Activated CD4-positive, alpha-beta T cell treated with anti-CD3 and anti-CD28 coated beads for 36 hours (primary cell): ENCODE measurements around the gene SPDYC. TPM values are rescaled to one million over a fixed set of nuclear protein-coding genes. Genes with fewer than 3 reads are reported as not detected.
A peak's percentile ranks its signal among the peaks of the same experiment; 100 is the strongest.
"Not testable (repeated sequence)": the region's sequence is repeated elsewhere in the genome, so short reads cannot be mapped to it uniquely, and the experiment has no call there.

ENCODE experiments used
- ATAC-seq: fragments of 200-7000 bp; cut with Tn5 transposase; one replicate; pipeline ENCODE4 v1.10.0; 2021; ENCODE audit warnings: mild to moderate bottlenecking, moderate library complexity
- CTCF ChIA-PET: fragments of 350-600 bp; sonication (Branson Sonifier 250); formaldehyde crosslinking; loops from one replicate; lab custom pipeline; 2021; ENCODE audit warnings: antibody characterized with exemption; lab: Charles Lee
- POLR2A ChIA-PET: fragments of 350-600 bp; sonication (Branson Sonifier 250); formaldehyde crosslinking; loops from one replicate; lab custom pipeline; 2021; ENCODE audit warnings: antibody characterized with exemption, inconsistent platforms; lab: Charles Lee
- DNase-seq: peaks from one replicate; pipeline ENCODE4 v3.0.0-alpha.2; 2020
- H3K27ac Mint-ChIP-seq: one replicate; pipeline ENCODE4 v1.8.0; 2021; ENCODE audit warnings: mixed read lengths
- H3K27me3 Mint-ChIP-seq: one replicate; pipeline ENCODE4 v1.8.0; 2021; ENCODE audit warnings: mixed read lengths
- H3K36me3 Mint-ChIP-seq: one replicate; pipeline ENCODE4 v1.8.0; 2021; ENCODE audit warnings: low read depth, mixed read lengths
- H3K4me1 Mint-ChIP-seq: one replicate; pipeline ENCODE4 v1.8.0; 2021; ENCODE audit warnings: mixed read lengths
- H3K4me3 Mint-ChIP-seq: one replicate; pipeline ENCODE4 v1.8.0; 2021; ENCODE audit warnings: mild to moderate bottlenecking, moderate library complexity, mixed read lengths
- H3K9me3 Mint-ChIP-seq: one replicate; pipeline ENCODE4 v1.8.0; 2021; ENCODE audit warnings: low read depth, mixed read lengths
- intact Hi-C, 2 experiments: fragments of 100-400 bp; cut with DNase I in 1 of 2; cut with micrococcal nuclease in 1 of 2; formaldehyde crosslinking; loops; one replicate each; pipeline versions ENCODE4 v1.14.2 to v1.15.1; 2022 to 2024; cut with DNase I, micrococcal nuclease
- total RNA-seq, 2 experiments: library from RNA; stranded (reverse); gene quantifications; one replicate each; pipeline ENCODE4 v1.2.3, GENCODE V29; 2021

SPDYC gene
- total RNA-seq, 2 experiments from 2014 or later = not detected

DNA sequence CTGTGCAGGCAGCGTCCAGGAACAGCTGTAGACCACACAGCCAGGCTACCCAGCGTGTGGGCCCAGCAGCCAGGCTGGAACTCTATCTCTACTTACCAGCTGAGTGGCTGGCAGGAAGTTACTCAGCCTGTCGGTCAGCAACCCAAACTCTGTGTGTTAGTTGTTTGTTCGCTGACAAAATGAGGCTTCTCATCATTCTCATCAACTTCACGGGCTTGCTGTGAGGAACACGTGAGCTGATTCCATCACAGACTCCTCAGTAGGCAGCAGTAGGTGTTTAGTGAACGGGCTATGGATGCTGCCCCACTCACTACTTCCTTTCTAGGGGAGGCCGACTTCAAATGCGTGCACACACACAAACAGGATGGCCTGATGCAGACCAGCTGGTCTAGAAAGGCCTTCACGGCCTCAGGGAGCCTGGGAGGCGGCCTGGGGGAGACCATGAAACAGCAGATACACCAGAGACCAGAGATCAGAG lies 830 bp upstream of the SPDYC start:
- Mint-ChIP-seq H3K36me3 (no peaks in the 10 kb centered on the region), H3K27me3 (no peaks in the 10 kb centered on the region), H3K4me3 (no peak overlapping the region), H3K27ac (peak overlapping the region; percentile 52), H3K4me1 (peaks cover 5% of the 10 kb centered on the region), H3K9me3 (no peaks in the 10 kb centered on the region)
- DNase-seq = no peak
- intact Hi-C loops = no loop called here
- ATAC-seq = peak; percentile 55
- ChIA-PET POLR2A (no interaction called here), CTCF (interaction anchor here (0.6 to 1.3 kb wide), 4 partner anchors 11 to 323 kb away, joined by 3 to 6 read pairs (median 4); partner anchors contain the start of gene POLA2)

DNA sequence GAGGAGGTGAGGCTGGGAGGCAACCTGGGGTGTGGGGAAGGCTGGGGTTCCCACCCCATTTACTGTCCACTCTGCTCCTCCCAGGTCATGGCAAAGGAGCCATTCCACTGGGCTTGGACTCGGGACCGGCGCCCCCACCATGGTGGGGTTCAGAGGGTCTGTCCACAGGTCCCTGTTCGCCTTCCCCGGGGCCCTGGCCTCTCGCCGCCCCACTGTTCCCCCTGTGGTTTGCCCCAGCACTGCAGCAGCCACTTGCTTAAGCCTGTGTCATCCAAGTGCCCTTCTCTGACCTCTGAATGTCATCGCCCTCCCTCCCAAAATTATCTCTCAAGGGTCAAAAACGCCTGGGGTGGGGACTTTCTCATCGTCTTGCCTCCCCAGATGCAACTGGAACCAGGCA lies 2.6 kb downstream of the SPDYC start:
- Mint-ChIP-seq H3K27ac (no peak overlapping the region), H3K36me3 (no peaks in the 10 kb centered on the region), H3K4me1 (peaks cover 5% of the 10 kb centered on the region), H3K27me3 (no peaks in the 10 kb centered on the region), H3K9me3 (no peaks in the 10 kb centered on the region), H3K4me3 (no peak overlapping the region)
- ATAC-seq (no peak), DNase-seq (no peak)
- intact Hi-C loops = no loop called here
- ChIA-PET POLR2A (no interaction called here), CTCF (interaction anchor here (0.5 to 1.1 kb wide), 3 partner anchors 25 to 208 kb away, joined by 3 read pairs; no protein-coding TSS in a partner anchor)

DNA sequence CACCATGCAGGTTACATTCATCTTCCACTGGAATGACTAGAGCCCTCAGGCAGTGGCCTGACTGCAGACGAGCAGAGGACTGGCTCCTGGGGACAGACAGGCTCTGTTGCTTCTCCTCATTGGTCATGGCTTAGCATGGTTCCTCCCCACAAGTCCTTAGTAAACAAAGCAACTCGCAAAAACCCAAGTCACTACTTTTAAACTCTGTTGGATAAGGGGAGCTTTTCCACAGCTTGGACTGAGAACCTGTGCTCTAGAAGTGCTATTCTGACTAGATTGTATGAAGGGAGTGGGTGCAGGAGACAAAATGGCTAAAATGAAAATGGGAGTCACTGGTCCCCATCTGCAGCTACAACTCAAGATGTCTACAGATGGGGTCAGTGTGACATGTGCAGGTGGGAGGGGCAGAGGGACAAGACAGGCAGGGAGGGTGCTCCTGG lies 4.6 kb downstream of the SPDYC start:
- H3K27me3 Mint-ChIP-seq, H3K4me1 Mint-ChIP-seq, H3K4me3 Mint-ChIP-seq, H3K36me3 Mint-ChIP-seq, H3K27ac Mint-ChIP-seq, DNase-seq, POLR2A ChIA-PET, intact Hi-C loops, H3K9me3 Mint-ChIP-seq, ATAC-seq: not testable (repeated sequence)
- CTCF ChIA-PET = interaction anchor here (0.6 to 1.2 kb wide), 2 partner anchors 29 to 64 kb away, joined by 3 read pairs; no protein-coding TSS in a partner anchor

DNA sequence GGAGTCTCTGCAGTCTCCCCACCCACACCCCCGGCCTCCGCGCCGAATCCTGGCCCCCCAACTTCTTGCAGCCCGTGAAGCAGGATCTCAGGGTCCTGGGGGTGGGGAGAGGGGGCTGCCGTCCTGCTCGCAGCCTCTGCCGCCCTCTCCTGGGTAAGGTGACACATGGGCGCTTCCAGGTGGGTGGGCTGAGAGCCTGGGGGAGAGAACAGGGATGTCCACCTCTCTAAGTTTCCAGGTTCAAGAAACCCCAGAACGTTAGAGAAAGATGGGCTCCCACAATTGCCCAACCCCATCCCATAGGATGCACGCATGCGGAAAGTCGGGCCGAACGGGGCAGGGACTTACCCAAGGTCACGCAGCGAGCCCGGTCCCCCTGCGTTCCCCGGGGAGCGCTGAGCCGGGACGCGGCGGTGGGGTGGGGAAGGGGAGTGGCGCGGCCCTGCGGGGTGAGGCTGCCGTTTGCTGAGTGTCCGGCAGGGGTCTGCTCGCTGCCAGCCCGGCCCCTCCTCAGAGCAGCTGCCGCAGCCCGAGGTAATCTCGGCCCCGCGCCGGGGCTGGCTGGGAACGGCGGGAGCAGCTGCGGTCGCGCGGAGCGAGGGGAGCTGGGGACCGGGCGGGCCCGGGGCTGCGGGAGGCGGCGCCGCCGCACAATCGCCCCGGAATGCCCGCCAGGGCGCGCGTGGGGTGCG lies 11.0 kb downstream of the SPDYC start:
- CTCF ChIA-PET = interaction anchor here (0.7 to 2.0 kb wide), 7 partner anchors 10 to 70 kb away, joined by 3 to 8 read pairs (median 4); no protein-coding TSS in a partner anchor
- intact Hi-C loops = loop anchor here (1.0 to 2.0 kb wide), 7 partner anchors 46 to 257 kb away; partner anchors contain the start of genes ARL2 (in 1 of the 2), CDCA5 (in 1 of the 2), FAU (in 1 of the 2) and MRPL49 (in 1 of the 2)
- peak overlapping the region; percentile 79 for H3K4me3 Mint-ChIP-seq
- peaks cover 14% of the 10 kb centered on the region for H3K4me1 Mint-ChIP-seq
- H3K27me3 Mint-ChIP-seq = no peaks in the 10 kb centered on the region
- ATAC-seq (peak; percentile 74), DNase-seq (peak; percentile 79)
- H3K9me3 Mint-ChIP-seq = no peaks in the 10 kb centered on the region
- H3K27ac Mint-ChIP-seq = peak overlapping the region; percentile 80
- H3K36me3 Mint-ChIP-seq = peaks cover 3% of the 10 kb centered on the region
- POLR2A ChIA-PET = interaction anchor here (0.6 to 1.6 kb wide), 3 partner anchors 46 to 71 kb away, joined by 3 to 10 read pairs (median 4); partner anchors contain the start of genes FAU and MRPL49

DNA sequence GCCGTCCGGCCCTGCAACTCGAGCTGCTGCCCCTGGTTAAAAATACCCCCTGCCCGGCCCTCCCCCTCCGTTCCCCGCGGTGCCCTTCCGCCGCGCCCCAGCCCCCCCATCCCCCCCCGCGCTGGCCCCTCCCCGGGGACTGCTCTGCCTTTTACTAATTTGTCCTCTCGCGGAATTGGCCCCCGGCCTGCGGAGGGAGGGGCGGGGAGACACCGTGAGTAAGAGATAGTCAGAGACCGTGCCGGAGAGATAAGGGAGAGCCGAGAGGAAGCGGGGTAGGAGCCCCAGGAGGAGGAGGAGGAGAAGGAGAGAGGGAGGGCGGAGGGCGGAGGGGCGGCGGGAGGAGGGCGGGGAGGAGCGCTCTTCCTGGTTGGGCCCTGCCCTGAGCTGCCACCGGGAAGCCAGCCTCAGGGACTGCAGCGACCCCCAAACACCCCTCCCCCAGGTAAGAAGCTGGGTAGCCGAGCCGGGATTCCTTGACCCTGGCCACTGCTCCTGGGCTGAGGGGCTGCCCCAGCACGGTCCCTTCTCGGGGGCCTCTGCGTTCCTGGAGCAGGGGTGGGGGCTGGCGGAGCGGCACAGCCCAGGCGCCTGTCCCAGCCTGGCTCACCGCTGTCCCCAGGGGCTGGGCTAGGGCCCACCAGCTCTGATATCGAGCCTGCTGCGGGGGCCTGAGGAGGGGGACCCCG lies 11.7 kb downstream of the SPDYC start, which contains the start of gene CAPN1:
TSS of gene CAPN1 (plus strand) at position 360 of the 689 bp plus-strand sequence. CDS start 774 bp downstream, outside the sequence.
- Mint-ChIP-seq H3K4me1 (peaks cover 14% of the 10 kb centered on the region), H3K27ac (peak within 1 kb of the TSS; percentile 82), H3K9me3 (no peaks in the 10 kb centered on the region), H3K4me3 (peak within 1 kb of the TSS; percentile 85), H3K36me3 (peaks cover 8% of the 10 kb centered on the region), H3K27me3 (no peaks in the 10 kb centered on the region)
- ChIA-PET POLR2A (interaction anchor here (0.6 to 1.6 kb wide), 3 partner anchors 46 to 70 kb away, joined by 3 to 10 read pairs (median 4); partner anchors contain the start of genes FAU and MRPL49), CTCF (interaction anchor here (0.5 to 2.0 kb wide), 8 partner anchors 9 to 872 kb away, joined by 3 to 8 read pairs (median 4); partner anchors contain the start of genes FAU and MRPL49)
- intact Hi-C loops = loop anchor here (1.0 to 2.0 kb wide), 7 partner anchors 46 to 257 kb away; partner anchors contain the start of genes ARL2 (in 1 of the 2), CDCA5 (in 1 of the 2), FAU (in 1 of the 2) and MRPL49 (in 1 of the 2)
- ATAC-seq (peak; percentile 89), DNase-seq (peak; percentile 88)

DNA sequence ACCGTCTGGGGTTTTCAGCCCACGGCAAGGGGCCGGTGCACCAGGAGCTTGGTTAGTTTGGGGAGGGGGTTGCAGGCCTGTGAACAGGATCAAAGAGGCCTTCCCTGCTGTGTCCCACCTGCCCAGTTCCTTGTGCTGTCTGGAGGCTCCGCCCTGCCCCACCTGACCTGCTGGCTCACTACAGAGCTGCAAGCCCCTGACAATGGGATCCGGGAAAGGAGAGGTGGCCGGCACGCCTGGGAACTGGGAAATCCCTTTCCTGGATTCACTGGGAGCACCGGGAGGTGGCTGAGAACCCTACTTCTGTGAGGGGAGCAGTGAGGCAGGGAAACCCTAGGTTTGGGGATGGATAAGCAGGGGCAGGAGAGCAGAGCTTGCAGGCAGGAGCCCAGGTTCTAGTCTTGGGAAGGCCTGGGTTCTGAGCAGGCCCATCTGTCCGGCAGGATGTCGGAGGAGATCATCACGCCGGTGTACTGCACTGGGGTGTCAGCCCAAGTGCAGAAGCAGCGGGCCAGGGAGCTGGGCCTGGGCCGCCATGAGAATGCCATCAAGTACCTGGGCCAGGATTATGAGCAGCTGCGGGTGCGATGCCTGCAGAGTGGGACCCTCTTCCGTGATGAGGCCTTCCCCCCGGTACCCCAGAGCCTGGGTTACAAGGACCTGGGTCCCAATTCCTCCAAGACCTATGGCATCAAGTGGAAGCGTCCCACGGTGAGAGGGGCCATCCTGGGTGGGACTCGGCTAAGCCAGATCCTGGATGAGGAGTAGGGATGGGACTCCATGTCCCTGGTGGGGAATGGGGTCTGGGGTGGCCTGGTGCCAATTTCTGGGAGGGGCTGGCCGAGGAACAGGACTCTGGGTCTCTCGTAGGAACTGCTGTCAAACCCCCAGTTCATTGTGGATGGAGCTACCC lies 12.5 kb downstream of the SPDYC start:
- intact Hi-C loops = no loop called here
- Mint-ChIP-seq H3K9me3 (no peaks in the 10 kb centered on the region), H3K27me3 (no peaks in the 10 kb centered on the region), H3K27ac (peak overlapping the region; percentile 82), H3K4me3 (peak overlapping the region; percentile 85), H3K36me3 (peaks cover 14% of the 10 kb centered on the region), H3K4me1 (peaks cover 14% of the 10 kb centered on the region)
- POLR2A ChIA-PET = interaction anchor here (1.6 kb wide), 1 partner anchor 47 kb away, joined by 10 read pairs; no protein-coding TSS in a partner anchor
- ATAC-seq (peak; percentile 17), DNase-seq (peak; percentile 33)
- CTCF ChIA-PET = interaction anchor here (0.5 to 2.0 kb wide), 7 partner anchors 8 to 871 kb away, joined by 3 to 8 read pairs (median 4); partner anchors contain the start of genes FAU and MRPL49

DNA sequence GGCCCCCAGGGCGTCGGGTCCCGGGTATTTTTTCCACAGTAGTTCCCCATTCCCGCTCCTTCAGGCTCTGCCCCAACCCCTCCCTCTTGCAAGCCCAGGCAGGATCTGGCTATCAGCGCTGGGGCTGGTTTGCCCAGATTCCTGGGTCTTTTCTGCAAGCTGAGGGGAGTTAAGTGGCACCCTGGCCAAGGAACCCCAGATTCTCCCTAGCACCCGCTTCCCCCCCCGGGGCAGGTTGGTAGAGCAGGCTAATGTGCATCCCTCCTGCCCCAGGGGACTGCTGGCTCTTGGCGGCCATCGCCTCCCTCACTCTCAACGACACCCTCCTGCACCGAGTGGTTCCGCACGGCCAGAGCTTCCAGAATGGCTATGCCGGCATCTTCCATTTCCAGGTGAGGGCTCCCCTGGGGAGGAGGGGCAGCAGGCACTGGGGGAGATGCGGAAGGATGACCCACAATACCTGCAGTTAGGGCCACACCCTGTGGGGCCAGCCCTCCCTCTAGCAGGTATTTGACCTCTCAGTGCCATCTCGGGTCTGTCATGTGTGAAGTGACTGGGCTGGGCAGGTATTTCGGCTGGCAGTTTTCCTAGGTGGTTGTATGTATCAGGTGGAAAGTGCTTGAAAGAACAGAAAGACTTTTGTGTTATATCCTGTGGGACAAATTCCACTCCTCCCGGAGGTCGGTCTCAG lies 13.3 kb downstream of the SPDYC start:
- no peaks in the 10 kb centered on the region for H3K9me3 Mint-ChIP-seq
- ATAC-seq = no peak
- no peak overlapping the region for H3K27ac Mint-ChIP-seq
- no peak for DNase-seq
- H3K4me1 Mint-ChIP-seq = peaks cover 14% of the 10 kb centered on the region
- intact Hi-C loops = no loop called here
- H3K4me3 Mint-ChIP-seq = peak overlapping the region; percentile 85
- ChIA-PET POLR2A (no interaction called here), CTCF (interaction anchor here (0.5 to 1.9 kb wide), 5 partner anchors 8 to 233 kb away, joined by 3 to 5 read pairs (median 4); partner anchors contain the start of genes FAU and MRPL49)
- peaks cover 14% of the 10 kb centered on the region for H3K36me3 Mint-ChIP-seq
- H3K27me3 Mint-ChIP-seq = no peaks in the 10 kb centered on the region

DNA sequence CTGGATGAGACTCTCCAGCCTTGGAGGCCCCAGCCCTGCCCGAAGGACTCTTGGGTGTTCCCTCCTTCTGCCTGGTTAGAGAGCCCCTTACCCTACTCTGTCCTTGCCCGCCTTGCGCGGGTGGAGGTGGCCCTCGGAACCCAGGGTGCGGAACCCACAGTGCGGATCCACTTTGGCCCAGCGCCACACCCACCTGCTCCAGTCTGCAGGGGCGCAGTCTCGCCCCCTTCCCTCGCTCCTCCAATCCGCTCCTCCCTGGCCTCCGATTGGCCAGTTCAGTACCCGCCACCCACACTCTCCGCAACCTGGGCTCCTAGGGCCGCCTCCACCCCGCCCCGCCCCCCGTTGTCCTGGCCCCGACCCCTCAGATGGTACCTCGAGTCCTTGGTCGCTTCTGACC lies 14.1 kb downstream of the SPDYC start:
- no peak for ATAC-seq
- Mint-ChIP-seq H3K9me3 (no peaks in the 10 kb centered on the region), H3K4me3 (no peak overlapping the region), H3K4me1 (peaks cover 14% of the 10 kb centered on the region), H3K27ac (no peak overlapping the region), H3K27me3 (no peaks in the 10 kb centered on the region), H3K36me3 (peaks cover 16% of the 10 kb centered on the region)
- CTCF ChIA-PET = interaction anchor here (0.9 kb wide), 1 partner anchor 232 kb away, joined by 3 read pairs; no protein-coding TSS in a partner anchor
- no peak for DNase-seq
- intact Hi-C loops = no loop called here
- POLR2A ChIA-PET = no interaction called here

DNA sequence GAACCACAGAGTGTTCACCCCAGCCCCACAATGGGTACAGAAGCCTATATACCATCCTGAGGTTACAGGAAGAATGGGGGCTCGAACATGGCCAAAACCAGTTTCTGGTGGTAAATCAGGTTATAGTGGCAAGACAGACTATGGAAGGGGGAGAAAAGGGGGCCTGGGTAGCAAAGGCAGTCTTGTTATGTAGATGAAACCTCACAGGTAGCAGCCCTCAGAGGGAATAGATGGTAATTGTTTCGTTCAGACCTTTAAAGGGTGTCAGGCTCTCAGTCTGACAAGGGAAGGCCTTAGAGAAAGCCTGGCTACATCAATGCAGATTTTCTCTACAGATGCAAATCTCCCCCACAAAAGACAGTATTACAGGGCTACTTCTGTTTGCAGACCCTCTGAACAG lies 15.1 kb downstream of the SPDYC start:
- Mint-ChIP-seq H3K36me3 (peaks cover 20% of the 10 kb centered on the region), H3K4me1 (peaks cover 14% of the 10 kb centered on the region), H3K27me3 (no peaks in the 10 kb centered on the region), H3K4me3 (no peak overlapping the region), H3K9me3 (no peaks in the 10 kb centered on the region), H3K27ac (no peak overlapping the region)
- ATAC-seq (no peak), DNase-seq (no peak)
- intact Hi-C loops = no loop called here
- POLR2A ChIA-PET = no interaction called here
- CTCF ChIA-PET = no interaction called here
